Stimulated activated CD4-positive, alpha-beta T cell treated with anti-CD3 and anti-CD28 coated beads, Interleukin-1b, Interleukin-23, amount 100 ng/mL, for 24 hours (primary cell): ENCODE data around the gene NBL1.
"Not testable (repeated sequence)": the region's sequence is repeated elsewhere in the genome, so short reads cannot be mapped to it uniquely, and the experiment has no call there.

Source experiments
- DNase-seq, 4 experiments: peaks; one replicate each; pipeline ENCODE4 v3.0.0-alpha.2; 2020; ENCODE audit warnings: low read depth in 4 of 4, low spot score in 1 of 4

NBL1 gene

DNA sequence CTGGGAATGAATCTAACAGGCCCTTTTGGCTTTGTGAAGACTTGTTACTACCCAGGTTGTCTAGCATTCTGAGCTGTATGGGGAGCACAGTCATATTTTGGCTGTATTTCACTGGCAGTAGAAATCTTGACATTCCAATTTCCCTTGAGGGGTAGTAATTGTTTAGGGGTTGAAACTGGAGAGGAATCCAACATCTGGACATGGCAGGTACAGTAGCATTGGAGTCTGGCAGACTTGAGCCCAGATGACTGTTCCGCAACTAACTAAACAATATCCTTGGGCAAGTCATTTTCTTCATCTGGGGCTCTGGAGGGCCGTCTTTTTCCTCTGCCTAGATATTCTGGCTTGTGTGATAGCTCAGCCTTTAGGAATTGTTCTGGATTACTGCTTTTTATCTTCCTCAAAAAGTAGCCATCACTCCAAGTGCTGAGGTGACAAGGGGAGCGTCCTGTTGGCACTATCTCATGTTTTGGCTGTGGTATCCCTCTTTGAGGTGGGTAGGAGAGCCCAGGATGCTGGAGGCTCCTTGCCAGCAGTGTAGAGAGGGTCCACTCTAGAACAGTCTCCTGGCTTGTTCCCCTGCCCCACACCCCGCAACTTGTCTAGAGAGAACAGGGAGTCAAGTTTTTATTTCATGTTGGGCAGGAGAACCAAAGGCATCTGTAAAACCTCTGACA is 22.7 kb upstream of the NBL1 start:
- no peak for DNase-seq

GRCh38 chr1:19622204-19622603 is 21.9 kb upstream of the NBL1 start:
- DNase-seq: no peak

GRCh38 chr1:19623523-19623922 is 20.6 kb upstream of the NBL1 start:
- DNase-seq: no peak

DNA sequence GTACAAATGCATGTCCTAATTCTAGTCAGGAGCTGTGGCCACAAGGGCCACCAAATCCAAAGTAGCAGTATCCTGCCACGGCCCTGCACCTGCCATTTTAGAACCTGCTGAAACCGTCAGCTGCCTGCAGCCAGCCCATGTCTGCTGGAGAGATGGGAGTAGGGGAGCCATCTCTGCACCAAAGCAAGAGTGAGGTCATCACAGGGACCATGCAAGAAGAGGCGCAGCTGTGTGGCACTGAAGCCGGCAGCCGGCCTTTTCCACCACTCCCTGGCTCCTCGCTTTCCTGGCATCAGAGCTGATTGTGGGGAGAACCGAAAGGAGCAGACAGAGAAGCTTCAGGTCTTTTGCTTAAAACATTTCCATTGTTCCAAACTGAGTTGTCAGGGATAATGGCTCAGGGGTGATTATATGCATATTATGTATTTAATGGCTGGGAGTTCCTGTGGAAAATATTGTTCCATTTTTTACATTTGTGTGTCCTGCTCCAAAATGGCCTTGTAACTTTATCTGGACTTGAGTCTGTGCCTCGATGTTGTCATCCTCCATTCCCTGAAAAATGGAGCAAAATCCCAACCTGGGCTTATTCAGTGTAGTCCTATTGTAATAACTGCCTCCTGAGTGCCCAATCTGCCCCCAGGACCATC is 18.7 kb upstream of the NBL1 start:
- DNase-seq: no peak

GRCh38 chr1:19628879-19629278 is 15.2 kb upstream of the NBL1 start:
- no peak for DNase-seq

DNA sequence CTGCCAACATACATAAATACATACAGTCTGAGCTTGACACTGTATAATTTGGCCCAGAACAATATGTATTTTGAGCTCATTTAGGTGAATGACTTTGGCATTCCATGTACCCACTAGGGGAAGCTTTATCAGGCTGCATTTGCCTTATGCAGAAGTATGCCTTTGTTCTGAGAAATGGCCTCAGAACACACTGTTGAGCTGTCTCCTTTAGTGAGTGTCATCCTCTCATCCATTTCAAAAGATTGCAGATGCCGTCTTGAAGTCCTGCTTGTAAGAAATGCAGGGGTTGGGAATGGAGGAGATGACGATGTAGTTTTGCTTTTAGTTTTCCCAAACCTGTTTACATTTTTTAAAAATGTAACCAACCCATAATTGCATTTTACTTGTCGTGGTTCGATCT is 14.8 kb upstream of the NBL1 start:
- DNase-seq: no peak

DNA sequence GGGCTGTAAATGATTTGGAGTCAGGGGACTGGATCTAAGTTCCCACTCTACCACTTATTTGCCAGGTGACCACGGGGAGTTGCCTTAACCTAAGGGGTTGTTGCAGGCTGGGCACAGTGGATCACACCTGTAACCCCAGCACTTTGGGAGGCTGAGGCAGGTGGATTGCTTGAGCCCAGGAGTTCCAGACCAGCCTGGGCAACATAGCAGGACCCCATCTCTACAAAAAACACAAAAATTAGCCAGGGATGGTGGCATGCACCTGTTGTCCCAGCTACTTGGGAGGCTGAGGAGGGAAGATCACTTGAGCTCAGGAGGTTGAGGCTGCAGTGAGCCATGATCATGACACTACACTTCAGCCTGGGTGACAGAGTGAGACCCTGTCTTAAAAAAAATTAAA is 13.9 kb upstream of the NBL1 start:
- not testable (repeated sequence) for DNase-seq

DNA sequence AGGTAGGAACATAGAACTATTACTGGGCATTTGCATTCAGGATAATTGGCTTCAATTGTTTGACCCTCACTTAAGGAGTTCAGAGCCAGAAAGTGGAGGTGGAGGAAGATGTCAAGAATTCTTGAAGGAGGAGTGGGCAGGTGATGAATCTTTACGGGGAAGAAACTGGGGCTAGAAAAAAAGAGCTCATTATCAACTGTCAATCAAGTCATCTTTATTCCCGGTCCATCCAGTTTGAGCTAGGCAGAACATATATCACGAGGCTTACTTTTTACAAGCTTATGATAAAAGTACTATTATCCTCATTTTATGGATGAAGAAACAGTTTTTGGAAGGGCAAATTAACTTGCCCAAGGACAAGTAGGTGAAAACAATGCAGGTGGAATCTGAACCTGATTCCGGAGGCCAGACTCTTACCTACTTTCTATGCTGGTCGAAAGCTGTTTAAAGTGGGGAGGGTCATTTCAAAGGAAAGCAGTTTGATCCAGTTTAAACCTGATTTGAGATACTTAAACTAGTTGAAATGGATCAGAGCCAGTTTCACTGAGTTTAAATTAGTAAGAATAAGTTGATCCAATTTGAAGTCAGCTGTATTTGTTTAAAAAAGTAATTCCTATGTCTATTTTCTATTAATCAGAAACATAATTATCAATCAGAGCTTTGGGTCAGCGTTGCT is 13.3 kb upstream of the NBL1 start:
- no peak for DNase-seq

DNA sequence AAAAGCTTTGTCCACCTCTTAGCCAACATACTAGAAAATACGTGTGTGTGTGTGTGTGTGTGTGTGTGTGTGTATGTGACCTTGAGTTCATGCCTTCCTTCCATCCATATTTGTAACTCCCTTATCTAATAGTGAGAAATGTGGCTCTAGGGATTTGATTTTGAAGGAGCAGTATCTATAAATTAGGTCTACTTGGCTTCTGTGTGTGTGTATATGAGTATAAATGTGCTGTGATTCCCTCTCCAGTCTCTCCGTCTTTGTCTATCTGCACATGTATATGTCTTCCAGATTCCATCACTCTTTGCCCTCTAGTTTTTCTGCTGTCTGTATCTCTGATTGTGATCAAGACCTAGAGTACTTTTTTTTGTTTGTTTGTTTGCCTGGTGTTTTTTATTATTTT is 11.9 kb upstream of the NBL1 start:
- DNase-seq: no peak

- DNase-seq: no peak
These were observed 11.0 kb upstream of the NBL1 start for GRCh38 chr1:19633106-19633505.

GRCh38 chr1:19635064-19635463 is 9.0 kb upstream of the NBL1 start:
- not testable (repeated sequence) for DNase-seq

DNA sequence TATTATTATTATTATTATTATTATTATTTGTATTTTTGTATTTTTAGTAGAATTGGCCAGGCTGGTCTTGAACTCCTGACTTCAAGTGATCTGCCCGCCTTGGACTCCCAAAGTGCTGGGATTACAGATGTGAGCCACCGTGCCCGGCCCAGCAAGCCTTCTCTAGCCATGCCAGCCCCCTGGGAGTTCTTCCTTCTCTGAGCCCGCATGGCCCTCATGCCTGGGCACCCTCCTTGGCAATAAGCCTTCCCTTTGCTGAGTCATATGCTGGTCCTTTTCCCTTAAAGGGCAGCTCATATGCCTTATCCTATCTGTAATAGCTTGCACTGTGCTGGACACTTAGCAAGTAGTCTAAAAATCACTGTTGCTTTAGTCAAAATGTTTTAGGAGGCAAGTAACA is 8.5 kb upstream of the NBL1 start:
- DNase-seq: no peak

DNA sequence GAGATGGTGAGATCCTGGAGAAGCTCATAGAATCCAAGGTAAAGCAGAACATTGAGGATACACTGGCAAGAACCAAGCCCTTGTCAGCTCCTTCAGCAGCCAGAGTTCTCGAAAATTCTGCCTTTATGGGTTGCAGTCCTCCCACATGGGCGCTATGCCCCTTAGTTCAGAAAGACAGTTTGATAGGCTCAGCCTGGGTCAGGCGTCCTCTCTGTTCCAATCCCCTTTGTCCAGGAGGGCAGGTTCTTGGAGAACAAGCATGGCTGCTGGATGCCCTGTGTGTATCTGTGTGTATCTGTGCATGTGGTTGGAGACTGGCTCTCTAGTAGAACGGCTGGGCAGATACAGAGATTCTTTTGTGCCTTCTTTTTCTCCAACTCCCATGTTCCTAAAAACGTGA is 8.0 kb upstream of the NBL1 start:
- no peak for DNase-seq

DNA sequence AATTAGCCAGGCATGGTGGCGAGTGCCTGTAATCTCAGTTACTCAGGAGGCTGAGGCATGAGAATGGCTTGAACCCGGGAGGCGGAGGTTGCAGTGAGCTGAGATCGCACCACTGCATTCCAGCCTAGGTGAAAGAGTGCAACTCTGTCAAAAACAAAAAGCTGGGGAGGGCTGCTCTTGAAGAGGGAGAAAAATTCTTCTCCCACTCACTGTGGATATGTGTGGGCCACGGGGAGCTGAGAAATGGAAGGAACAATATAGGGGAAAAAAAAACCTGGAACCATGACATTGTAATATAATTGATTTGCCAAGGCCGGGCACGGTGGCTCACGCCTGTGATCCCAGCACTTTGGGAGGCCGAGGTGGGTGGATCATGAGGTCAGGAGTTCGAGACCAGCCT is 7.4 kb upstream of the NBL1 start:
- DNase-seq: not testable (repeated sequence)

- DNase-seq: no peak
These were observed 6.5 kb upstream of the NBL1 start for GRCh38 chr1:19637606-19638005.

- not testable (repeated sequence) for DNase-seq
These were observed 4.9 kb upstream of the NBL1 start for GRCh38 chr1:19639228-19639627.

DNA sequence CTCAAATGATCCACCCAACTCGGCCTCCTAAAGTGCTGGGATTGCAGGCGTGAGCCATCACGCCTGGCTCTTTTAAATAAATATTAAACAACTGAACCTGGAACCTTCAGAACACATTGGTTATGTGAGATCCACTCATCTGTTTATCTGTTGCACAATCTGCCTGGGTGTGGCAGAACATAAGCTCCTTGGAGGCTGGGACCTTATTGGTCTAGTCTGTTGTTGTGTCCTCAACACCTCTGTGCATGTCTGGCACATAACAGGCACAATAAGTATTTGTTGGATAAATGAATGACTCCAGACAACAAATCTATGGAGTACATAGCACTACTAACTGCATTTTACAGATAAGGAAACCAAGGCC is 4.1 kb upstream of the NBL1 start:
- DNase-seq: no peak

DNA sequence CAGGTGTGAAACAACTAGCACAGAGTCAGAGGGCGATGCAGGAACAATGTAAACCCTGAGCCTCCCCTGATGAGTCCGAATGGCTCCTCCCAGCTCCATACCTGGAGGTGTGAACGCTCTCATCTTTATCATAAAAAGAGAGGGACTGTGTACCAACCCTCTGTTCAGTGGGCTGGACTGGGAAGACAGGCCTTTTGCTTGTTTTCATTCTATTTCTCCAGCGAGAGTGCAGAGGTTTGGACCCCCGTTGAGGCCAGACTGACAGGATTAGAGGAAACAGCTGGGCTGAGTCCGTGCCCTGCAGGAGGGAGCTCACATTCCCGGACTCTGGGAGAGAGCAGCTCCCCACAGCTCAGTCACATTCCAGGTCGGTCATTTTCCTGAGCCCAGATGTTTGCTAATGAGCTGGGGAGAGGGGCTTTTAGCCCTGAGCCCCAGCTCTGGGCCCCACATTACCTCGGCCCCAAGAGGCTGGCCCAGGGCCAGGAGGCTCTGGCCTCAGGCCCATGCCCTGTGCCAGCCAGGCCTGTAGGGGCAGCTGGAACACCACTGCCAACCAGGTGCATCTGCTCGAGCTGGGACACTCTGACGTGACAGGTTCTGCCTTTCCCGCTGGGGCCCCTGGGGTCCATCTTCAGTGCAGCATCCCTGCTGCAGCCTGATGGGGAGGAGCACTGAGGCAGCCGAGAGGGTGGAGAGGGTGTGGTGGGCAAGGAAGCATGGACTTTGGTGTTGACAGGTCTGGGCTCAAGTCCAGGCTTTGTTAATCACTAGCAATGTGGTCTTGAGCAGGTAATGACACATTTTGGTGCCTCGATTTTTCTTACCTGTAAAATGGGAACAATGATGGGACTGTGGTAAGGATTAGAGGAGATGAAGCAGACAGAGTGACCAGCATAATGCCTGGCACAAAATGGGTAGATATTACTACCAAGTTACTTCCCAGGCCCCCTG is 3.5 kb upstream of the NBL1 start:
- no peak for DNase-seq

DNA sequence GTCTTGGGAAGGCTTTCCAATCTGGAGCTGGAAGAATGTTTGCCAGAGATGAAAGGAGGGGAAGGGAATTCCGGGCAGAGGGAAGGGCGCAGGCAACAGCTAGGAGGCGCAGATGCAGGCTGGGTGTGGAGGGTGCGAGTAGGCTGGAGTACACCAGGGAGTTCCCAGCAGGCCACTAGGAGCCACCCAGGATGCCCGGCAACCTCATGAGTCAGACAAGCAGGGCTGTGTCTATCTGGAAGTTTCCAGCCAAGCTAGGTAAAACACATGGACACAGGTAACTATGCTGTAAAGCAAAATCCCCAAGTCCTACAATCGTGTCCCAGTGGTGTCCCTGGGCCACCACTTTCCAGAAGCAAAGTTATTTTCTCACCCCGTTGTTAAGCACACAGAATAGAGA is 990 bp upstream of the NBL1 start:
- DNase-seq: no peak

GRCh38 chr1:19644395-19644680 is 227 bp downstream of the NBL1 start:
- no peak for DNase-seq

DNA sequence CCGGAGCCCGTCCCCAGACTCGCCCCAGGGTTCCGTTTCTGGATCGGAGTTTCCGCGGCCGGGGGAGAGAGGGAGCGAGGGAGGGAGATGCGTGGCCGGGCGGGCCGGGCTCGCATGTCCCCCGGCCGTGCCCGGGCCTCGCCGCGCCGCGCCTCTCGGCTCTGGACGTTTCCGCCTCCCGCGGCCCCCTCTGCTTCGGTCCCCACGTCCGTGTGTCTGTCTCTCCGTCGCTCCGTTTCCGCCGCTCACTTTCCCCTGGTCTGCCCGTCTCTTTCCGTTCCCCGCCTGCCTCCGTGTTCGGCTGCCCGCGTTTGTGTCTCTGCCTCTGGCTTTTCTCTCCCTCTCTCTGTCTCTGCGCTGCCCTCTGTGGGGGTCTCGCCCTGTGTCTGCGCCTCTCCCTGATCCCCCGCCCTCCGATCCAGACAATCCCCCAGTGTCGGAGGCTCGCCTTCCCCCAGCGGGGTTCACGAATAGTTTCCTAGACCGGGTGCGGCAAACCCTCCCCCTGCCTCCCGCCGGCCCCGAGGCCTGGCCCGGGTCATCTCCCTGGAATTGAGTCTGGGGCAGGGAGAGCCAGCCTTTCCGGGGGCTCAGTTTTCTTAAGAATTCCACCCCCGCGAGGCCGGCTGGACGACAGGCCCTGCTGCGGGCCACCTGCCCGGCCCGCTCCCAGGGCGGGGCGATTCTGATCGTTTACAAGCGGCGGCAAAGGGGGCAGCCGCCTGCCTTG is 735 bp downstream of the NBL1 start:
- peak in 1 of 4 experiments; percentile 44 for DNase-seq
